Vagina (tissue), 2 donors: ENCODE measurements around the gene IFT81. TPM values are rescaled to one million over a fixed set of nuclear protein-coding genes. Genes with fewer than 3 reads are reported as not detected.

Source experiments
- DNase-seq, 2 donors: peaks; one replicate each; pipeline ENCODE4 v3.0.0-alpha.2; 2017; ENCODE audit errors: extremely low spot score in 2 of 2
- H3K27ac ChIP-seq: fragments of 200-600 bp; sonication (generic); one replicate; pipeline ENCODE4 v1.5.1; 2019
- H3K27me3 ChIP-seq: fragments of 200-600 bp; sonication (generic); one replicate; pipeline ENCODE4 v1.5.1; 2019
- H3K36me3 ChIP-seq, 2 donors: fragments of 200-600 bp; sonication (generic); one replicate each; pipeline ENCODE4 v1.5.1; 2017 to 2019
- H3K4me1 ChIP-seq: fragments of 200-600 bp; sonication (generic); one replicate; pipeline ENCODE4 v1.5.1; 2019
- H3K4me3 ChIP-seq, 2 donors: fragments of 200-600 bp; sonication (generic); 1 replicate in 1 of 2; 2 replicates in 1 of 2; pipeline ENCODE4 v1.5.1; 2016 to 2019
- H3K9me3 ChIP-seq: fragments of 200-600 bp; sonication (generic); one replicate; pipeline ENCODE4 v1.5.1; 2019
- CTCF ChIP-seq, 3 experiments: fragments of 450-650 bp in 2 of 3; fragments of 200-600 bp in 1 of 3; sonication (generic) in 1 of 3; IDR thresholded peaks; one replicate each; pipeline ENCODE4 v1.5.1; 2017 to 2019; ENCODE audit warnings: antibody characterized with exemption in 3 of 3, mild to moderate bottlenecking in 2 of 3, moderate library complexity in 2 of 3
- POLR2A ChIP-seq, 2 donors: fragments of 450-650 bp; IDR thresholded peaks; one replicate each; pipeline ENCODE4 v1.6.1; 2017; ENCODE audit warnings: antibody characterized with exemption in 2 of 2, mild to moderate bottlenecking in 2 of 2, moderate library complexity in 2 of 2
- POLR2AphosphoS5 ChIP-seq, 2 donors: sonication (generic); formaldehyde crosslinking; IDR thresholded peaks; one replicate each; pipeline ENCODE4 v1.9.0; 2017; ENCODE audit warnings: antibody characterized with exemption in 2 of 2, mild to moderate bottlenecking in 2 of 2, low read depth in 1 of 2; ENCODE audit not compliant: insufficient read depth in 1 of 2
- intact Hi-C: fragments of 100-400 bp; cut with DNase I; formaldehyde crosslinking; loops from one replicate; pipeline ENCODE4 v1.15.1; 2023
- total RNA-seq: library from RNA; depleted of rRNA; stranded (reverse); fragments of >200 nt; gene quantifications from one replicate; pipeline ENCODE4 v1.2.3, GENCODE V29; 2016

IFT81 gene
- total RNA-seq, 1 donor from 2014 or later = 18.2 TPM

DNA sequence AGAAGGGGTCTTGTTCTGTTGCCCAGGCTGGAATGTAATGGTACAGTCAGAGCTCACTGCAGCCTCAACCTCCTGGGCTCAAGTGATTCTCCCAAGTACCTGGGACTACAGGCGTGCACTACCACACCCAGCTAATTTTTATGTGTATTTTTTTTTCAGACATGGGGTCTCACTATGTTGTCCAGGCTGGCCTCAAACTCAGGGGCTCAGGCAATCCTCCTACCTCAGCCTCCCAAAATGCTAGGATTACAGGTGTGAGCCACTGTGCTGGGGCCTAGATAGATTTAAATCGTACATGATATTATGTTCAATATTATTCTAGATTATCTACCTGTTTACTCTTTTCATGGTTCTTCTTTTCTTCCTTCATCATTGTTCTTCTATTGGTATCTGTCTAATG lies 61.5 kb downstream of the IFT81 start:
- intact Hi-C loops = no loop called here
- no peaks in the 10 kb centered on the region for H3K27me3 ChIP-seq
- no peaks in the 10 kb centered on the region for H3K9me3 ChIP-seq
- H3K36me3 ChIP-seq = peaks cover 3 to 17% of the 10 kb centered on the region in 2 donors
- no peak for TF ChIP-seq POLR2AphosphoS5 (IDR thresholded peaks at IDR 0.05; ENCODE audit: insufficient read depth in 1 of 2, low read depth in 1 of 2)
- no peak for TF ChIP-seq CTCF (IDR thresholded peaks at IDR 0.05)
- no peak for TF ChIP-seq POLR2A (IDR thresholded peaks at IDR 0.05)
- H3K4me3 ChIP-seq = no peak overlapping the region
- H3K4me1 ChIP-seq = no peaks in the 10 kb centered on the region
- no peak for DNase-seq
- no peak overlapping the region for H3K27ac ChIP-seq

GRCh38 chr12:110186059-110186458 lies 61.9 kb downstream of the IFT81 start:
- Histone ChIP-seq H3K9me3 (no peaks in the 10 kb centered on the region), H3K4me1 (no peaks in the 10 kb centered on the region), H3K27ac (no peak overlapping the region), H3K4me3 (no peak overlapping the region), H3K36me3 (peaks cover 3 to 19% of the 10 kb centered on the region in 2 donors), H3K27me3 (no peaks in the 10 kb centered on the region)
- DNase-seq = no peak
- TF ChIP-seq POLR2AphosphoS5 (IDR thresholded peaks at IDR 0.05; ENCODE audit: insufficient read depth in 1 of 2, low read depth in 1 of 2) = no peak
- TF ChIP-seq POLR2A (IDR thresholded peaks at IDR 0.05) = no peak
- no peak for TF ChIP-seq CTCF (IDR thresholded peaks at IDR 0.05)
- intact Hi-C loops = no loop called here

DNA sequence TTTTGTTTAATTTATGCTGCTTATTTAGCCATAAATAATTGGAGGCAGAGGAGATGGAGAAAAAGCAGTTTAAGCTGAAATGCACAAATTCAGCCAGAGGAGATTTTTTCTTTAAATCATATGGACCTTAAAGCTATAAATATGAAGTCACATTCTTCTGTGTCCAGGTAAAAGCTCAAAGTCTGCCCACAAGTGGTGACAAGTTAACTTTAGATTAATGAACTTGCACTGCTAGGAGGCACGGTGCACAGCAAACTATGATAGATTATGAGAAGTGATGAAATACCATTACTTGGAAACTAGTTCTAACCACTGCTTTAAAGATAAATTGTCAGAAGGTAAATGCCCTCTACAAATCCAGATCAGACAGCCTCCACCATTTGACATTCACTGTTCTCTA lies 69.0 kb downstream of the IFT81 start:
- peaks cover 3 to 11% of the 10 kb centered on the region in 2 donors for H3K36me3 ChIP-seq
- no peak overlapping the region for H3K4me3 ChIP-seq
- H3K9me3 ChIP-seq = no peaks in the 10 kb centered on the region
- no peaks in the 10 kb centered on the region for H3K4me1 ChIP-seq
- intact Hi-C loops = no loop called here
- DNase-seq = no peak
- TF ChIP-seq CTCF (IDR thresholded peaks at IDR 0.05) (no peak), POLR2AphosphoS5 (IDR thresholded peaks at IDR 0.05; ENCODE audit: insufficient read depth in 1 of 2, low read depth in 1 of 2) (no peak), POLR2A (IDR thresholded peaks at IDR 0.05) (no peak)
- H3K27ac ChIP-seq = no peak overlapping the region
- H3K27me3 ChIP-seq = no peaks in the 10 kb centered on the region

DNA sequence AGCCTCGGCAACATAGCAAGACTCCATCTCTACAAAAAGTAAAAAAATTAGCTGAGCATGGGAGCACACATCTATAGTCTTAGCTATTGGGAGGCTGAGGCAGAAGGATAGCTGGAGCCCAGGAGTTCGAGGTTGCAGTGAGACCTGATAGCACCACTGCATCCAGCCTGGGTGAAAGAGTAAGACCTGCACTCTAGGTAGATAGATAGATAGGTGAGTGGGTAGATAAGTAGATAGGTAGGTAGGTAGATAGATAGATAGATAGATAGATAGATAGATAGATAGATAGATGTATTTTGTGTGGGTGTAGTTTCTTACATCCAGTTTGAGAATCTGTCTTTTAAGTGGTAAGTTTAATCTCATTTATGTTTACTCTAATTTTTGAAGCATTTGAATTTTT lies 72.8 kb downstream of the IFT81 start:
- Histone ChIP-seq H3K27ac (no peak overlapping the region), H3K9me3 (no peaks in the 10 kb centered on the region), H3K4me3 (no peak overlapping the region), H3K27me3 (no peaks in the 10 kb centered on the region), H3K36me3 (no peaks in the 10 kb centered on the region), H3K4me1 (no peaks in the 10 kb centered on the region)
- TF ChIP-seq POLR2AphosphoS5 (IDR thresholded peaks at IDR 0.05; ENCODE audit: insufficient read depth in 1 of 2, low read depth in 1 of 2) (no peak), POLR2A (IDR thresholded peaks at IDR 0.05) (no peak), CTCF (IDR thresholded peaks at IDR 0.05) (no peak)
- intact Hi-C loops = no loop called here
- DNase-seq = no peak

DNA sequence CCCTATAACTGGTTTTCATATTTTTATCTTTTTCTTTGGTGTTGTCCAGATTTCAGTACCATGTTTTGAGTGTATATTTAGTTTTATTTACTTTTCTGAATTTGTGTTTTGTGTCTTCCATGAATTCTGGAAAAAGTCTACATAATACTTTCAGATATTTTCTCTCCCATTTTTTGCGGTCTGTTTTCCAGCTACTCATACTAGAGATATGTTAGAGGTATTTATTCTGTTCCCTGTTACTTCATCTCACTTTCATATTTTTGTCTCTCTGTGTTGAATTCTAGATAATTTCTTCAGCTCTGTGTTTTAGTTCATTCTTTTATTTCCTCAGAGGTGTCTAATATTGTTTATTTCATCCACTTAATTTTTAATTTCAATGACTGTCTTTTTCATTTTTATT lies 74.2 kb downstream of the IFT81 start:
- intact Hi-C loops = no loop called here
- Histone ChIP-seq H3K9me3 (no peaks in the 10 kb centered on the region), H3K4me1 (no peaks in the 10 kb centered on the region), H3K27me3 (no peaks in the 10 kb centered on the region), H3K36me3 (no peaks in the 10 kb centered on the region), H3K4me3 (no peak overlapping the region), H3K27ac (no peak overlapping the region)
- DNase-seq = no peak
- TF ChIP-seq POLR2AphosphoS5 (IDR thresholded peaks at IDR 0.05; ENCODE audit: insufficient read depth in 1 of 2, low read depth in 1 of 2) (no peak), CTCF (IDR thresholded peaks at IDR 0.05) (no peak), POLR2A (IDR thresholded peaks at IDR 0.05) (no peak)
